ENCODE measurements around the gene GP1BB. TPM values are rescaled to one million over a fixed set of nuclear protein-coding genes. Genes with fewer than 3 reads are reported as not detected.

Gene GP1BB
- total RNA-seq, 4 donors from 2014 or later, result 39.8 to 65.1 (median 51.0) TPM

- no peak for TF ChIP-seq CTCF (IDR thresholded peaks at IDR 0.05)
- no peak for TF ChIP-seq POLR2A (IDR thresholded peaks at IDR 0.05)
- DNase-seq (ENCODE audit: low spot score in 2 of 2), result peak in 1 of 2 donors; percentile 84
- no peak overlapping the region for H3K4me3 ChIP-seq (ENCODE audit: low read depth, poor library complexity, severe bottlenecking)
- WGBS, 2 donors, result 85 to 93% methylated on average over 17 to 18 of the region's 24 CpGs
- intact Hi-C loops (cut with DNase I; ENCODE audit: low total_unique reads), result no loop called here
Observed at GRCh38 chr22:19707347-19708290, 15.7 kb upstream of the GP1BB start.

GRCh38 chr22:19708321-19709011 is 14.9 kb upstream of the GP1BB start:
- TF ChIP-seq POLR2A (IDR thresholded peaks at IDR 0.05) (no peak), CTCF (IDR thresholded peaks at IDR 0.05) (no peak)
- 66 to 80% methylated on average over 10 to 19 of the region's 20 CpGs for WGBS, 2 donors
- intact Hi-C loops (cut with DNase I; ENCODE audit: low total_unique reads), result no loop called here
- H3K4me3 ChIP-seq (ENCODE audit: low read depth, poor library complexity, severe bottlenecking), result no peak overlapping the region
- DNase-seq (ENCODE audit: low spot score in 2 of 2), result peak in 1 of 2 donors; percentile 84

GRCh38 chr22:19709063-19709769 is 14.1 kb upstream of the GP1BB start:
- H3K4me3 ChIP-seq (ENCODE audit: low read depth, poor library complexity, severe bottlenecking), result no peak overlapping the region
- intact Hi-C loops (cut with DNase I; ENCODE audit: low total_unique reads), result no loop called here
- TF ChIP-seq POLR2A (IDR thresholded peaks at IDR 0.05), result no peak
- DNase-seq (ENCODE audit: low spot score in 2 of 2), result peak in 1 of 2 donors; percentile 90
- 63% methylated on average over 18 to 19 of the region's 19 CpGs for WGBS, 2 donors

GRCh38 chr22:19710020-19710768 is 13.1 kb upstream of the GP1BB start:
- WGBS, 2 donors, result 90 to 94% methylated on average over 19 of the region's 19 CpGs
- intact Hi-C loops (cut with DNase I; ENCODE audit: low total_unique reads), result no loop called here
- TF ChIP-seq CTCF (IDR thresholded peaks at IDR 0.05) (no peak), POLR2A (IDR thresholded peaks at IDR 0.05) (no peak)
- DNase-seq (ENCODE audit: low spot score in 2 of 2), result no peak
- H3K4me3 ChIP-seq (ENCODE audit: low read depth, poor library complexity, severe bottlenecking), result no peak overlapping the region

- no peak for DNase-seq (ENCODE audit: low spot score in 2 of 2)
- TF ChIP-seq CTCF (IDR thresholded peaks at IDR 0.05), result no peak
- TF ChIP-seq POLR2A (IDR thresholded peaks at IDR 0.05), result no peak
- WGBS, 2 donors, result 82 to 90% methylated on average over 6 of the region's 6 CpGs
- intact Hi-C loops (cut with DNase I; ENCODE audit: low total_unique reads), result no loop called here
- H3K4me3 ChIP-seq (ENCODE audit: low read depth, poor library complexity, severe bottlenecking), result no peak overlapping the region
Observed at GRCh38 chr22:19710769-19711106, 12.6 kb upstream of the GP1BB start.

All from lower leg skin (tissue), 4 donors.